A549 (cell line): Measurements from ENCODE around the gene CTLA4. TPM values are rescaled to one million over a fixed set of nuclear protein-coding genes. Genes with fewer than 3 reads are reported as not detected.

Experiments used
- ATAC-seq, 2 experiments: fragments of 200-7000 bp in 1 of 2; fragments of >200 bp in 1 of 2; cut with Nextera tagmentation in 1 of 2; cut with Tn5 transposase in 1 of 2; 3 replicates each; pipeline versions ENCODE4 v1.8.0 to v1.9.1; 2018 to 2020; ENCODE audit warnings: mild to moderate bottlenecking in 1 of 2, moderate library complexity in 1 of 2
- CTCF ChIA-PET: fragments of 300-600 bp; sonication (Branson Sonifier 250); formaldehyde crosslinking; extraction: SDS; loops from one replicate; lab custom pipeline; 2021; ENCODE audit warnings: antibody characterized with exemption, inconsistent platforms; lab: Yijun Ruan, JAX
- POLR2A ChIA-PET: fragments of 350-600 bp; formaldehyde crosslinking; extraction: SDS; loops from one replicate; lab custom pipeline; 2021; ENCODE audit warnings: antibody characterized with exemption, inconsistent platforms; lab: Yijun Ruan, JAX
- DNase-seq, 2 experiments: peaks; one replicate each; pipeline versions ENCODE4 v3.0.0 to v3.0.0-alpha.2; 2011 to 2016; ENCODE audit warnings: low read depth in 1 of 2, low spot score in 1 of 2
- FAIRE-seq: peaks from 2 replicates; lab custom pipeline; 2011; peaks lifted over from hg19 to GRCh38; lab: Jason Lieb, UNC
- H3K27ac ChIP-seq, 2 experiments: fragments of >200 bp; sonication (Bioruptor Twin); formaldehyde crosslinking; 3 replicates each; pipeline ENCODE4 v1.5.1; 2016 to 2017
- H3K4me1 ChIP-seq: fragments of >200 bp; sonication (Bioruptor Twin); formaldehyde crosslinking; 3 replicates; pipeline ENCODE4 v1.6.1; 2016
- H3K4me2 ChIP-seq: fragments of >200 bp; sonication (Bioruptor Twin); formaldehyde crosslinking; 3 replicates; pipeline ENCODE4 v1.6.1; 2016
- H3K4me3 ChIP-seq: fragments of >200 bp; sonication (Bioruptor Twin); formaldehyde crosslinking; 3 replicates; pipeline ENCODE4 v1.5.1; 2016
- H3K9me3 ChIP-seq: fragments of >200 bp; sonication (Bioruptor Twin); formaldehyde crosslinking; 3 replicates; pipeline ENCODE4 v1.6.1; 2016
- BCL3 ChIP-seq: fragments of >200 bp; sonication (Bioruptor Twin); formaldehyde crosslinking; IDR thresholded peaks from 3 replicates; pipeline ENCODE4 v1.6.1; 2016
- CEBPB ChIP-seq, 2 experiments: fragments of >200 bp in 1 of 2; sonication (Bioruptor Twin) in 1 of 2; formaldehyde crosslinking in 1 of 2; IDR thresholded peaks; 2 replicates each; pipeline ENCODE4 v1.6.1; 2012 to 2016
- CHD2 ChIP-seq: fragments of 150-350 bp; IDR thresholded peaks from 2 replicates; pipeline ENCODE4 v1.6.1; 2014; ENCODE audit warnings: low read length; ENCODE audit not compliant: partially characterized antibody
- CHD4 ChIP-seq: fragments of 200-600 bp; sonication (generic); IDR thresholded peaks from 2 replicates; pipeline ENCODE4 v1.6.1; 2016; ENCODE audit warnings: antibody characterized with exemption, mild to moderate bottlenecking, borderline replicate concordance
- CTCF ChIP-seq: fragments of >200 bp; sonication (Bioruptor Twin); formaldehyde crosslinking; IDR thresholded peaks from 3 replicates; pipeline ENCODE4 v1.5.1; 2016
- EHMT2 ChIP-seq: fragments of 200-600 bp; sonication (generic); IDR thresholded peaks from 2 replicates; pipeline ENCODE4 v1.6.1; 2016; ENCODE audit warnings: antibody characterized with exemption, low read depth, mild to moderate bottlenecking, moderate library complexity
- FOXS1 ChIP-seq: fragments of 250-450 bp; sonication (Bioruptor Pico); IDR thresholded peaks from 2 replicates; pipeline ENCODE4 v1.5.0; 2020; ENCODE audit warnings: mild to moderate bottlenecking, moderate library complexity
- GATA3 ChIP-seq: IDR thresholded peaks from 2 replicates; pipeline ENCODE4 v1.6.1; 2012; ENCODE audit warnings: borderline replicate concordance
- HDAC2 ChIP-seq: fragments of 200-600 bp; sonication (generic); IDR thresholded peaks from 2 replicates; pipeline ENCODE4 v1.6.1; 2016
- HES2 ChIP-seq: fragments of >200 bp; sonication (Bioruptor Twin); formaldehyde crosslinking; IDR thresholded peaks from 2 replicates; pipeline ENCODE4 v1.6.1; 2016
- HEYL ChIP-seq: fragments of 250-450 bp; sonication (Bioruptor Pico); IDR thresholded peaks from 2 replicates; pipeline ENCODE4 v1.8.0; 2021; ENCODE audit warnings: mild to moderate bottlenecking, moderate library complexity
- HOXA7 ChIP-seq: fragments of 250-450 bp; sonication (Bioruptor Pico); IDR thresholded peaks from 2 replicates; pipeline ENCODE4 v1.5.0; 2020; ENCODE audit warnings: mild to moderate bottlenecking, moderate library complexity
- HOXB13 ChIP-seq: fragments of 250-450 bp; sonication (Bioruptor Pico); IDR thresholded peaks from 2 replicates; pipeline ENCODE4 v1.5.0; 2020; ENCODE audit warnings: low read depth, mild to moderate bottlenecking, moderate library complexity
- JUN ChIP-seq, 2 experiments: fragments of >200 bp; sonication (Bioruptor Twin); formaldehyde crosslinking; IDR thresholded peaks; 2 replicates in 1 of 2; 3 replicates in 1 of 2; pipeline ENCODE4 v1.6.1; 2016 to 2017
- JUNB ChIP-seq: fragments of >200 bp; sonication (Bioruptor Twin); formaldehyde crosslinking; IDR thresholded peaks from 2 replicates; pipeline ENCODE4 v1.6.1; 2016
- KDM5A ChIP-seq: fragments of 200-600 bp; sonication (generic); IDR thresholded peaks from 2 replicates; pipeline ENCODE4 v1.6.1; 2016; ENCODE audit warnings: antibody characterized with exemption, mild to moderate bottlenecking
- MAFK ChIP-seq: fragments of 450-650 bp; IDR thresholded peaks from 2 replicates; pipeline ENCODE4 v1.6.1; 2014; ENCODE audit not compliant: partially characterized antibody
- MAZ ChIP-seq: fragments of 150-350 bp; IDR thresholded peaks from 2 replicates; pipeline ENCODE4 v1.6.1; 2014; ENCODE audit warnings: antibody characterized with exemption, low read depth, low read length, borderline replicate concordance
- NFE2L2 ChIP-seq: fragments of 150-350 bp; conservative IDR thresholded peaks from 2 replicates; pipeline ENCODE4 v1.6.1; 2014; ENCODE audit warnings: low read length
- NR3C1 ChIP-seq: fragments of >200 bp; sonication (Bioruptor Twin); formaldehyde crosslinking; IDR thresholded peaks from 3 replicates; pipeline ENCODE4 v1.6.1; 2017
- RAD21 ChIP-seq, 2 experiments: fragments of >200 bp in 1 of 2; sonication (Bioruptor Twin) in 1 of 2; formaldehyde crosslinking in 1 of 2; IDR thresholded peaks in 1 of 2; conservative IDR thresholded peaks in 1 of 2; 2 replicates in 1 of 2; 3 replicates in 1 of 2; pipeline ENCODE4 v1.6.1; 2012 to 2018; ENCODE audit warnings: inconsistent platforms in 1 of 2
- RARB ChIP-seq: fragments of 250-450 bp; sonication (Bioruptor Pico); IDR thresholded peaks from 2 replicates; pipeline ENCODE4 v1.8.0; 2021; ENCODE audit warnings: mild to moderate bottlenecking, moderate library complexity
- RCOR1 ChIP-seq: fragments of 150-350 bp; IDR thresholded peaks from 2 replicates; pipeline ENCODE4 v1.6.1; 2014; ENCODE audit warnings: antibody characterized with exemption, low read length, low read depth
- RNF2 ChIP-seq: fragments of 200-600 bp; sonication (generic); IDR thresholded peaks from 2 replicates; pipeline ENCODE4 v1.6.1; 2016; ENCODE audit warnings: low read depth, mild to moderate bottlenecking, antibody characterized with exemption, moderate library complexity, borderline replicate concordance
- SMC3 ChIP-seq: fragments of >200 bp; sonication (Bioruptor Twin); formaldehyde crosslinking; IDR thresholded peaks from 3 replicates; pipeline ENCODE4 v1.6.1; 2018; ENCODE audit warnings: inconsistent platforms
- SREBF2 ChIP-seq: fragments of 450-650 bp; IDR thresholded peaks from 2 replicates; pipeline ENCODE4 v1.6.1; 2014; ENCODE audit warnings: mild to moderate bottlenecking, moderate library complexity
- ZC3H11A ChIP-seq: fragments of 450-650 bp; IDR thresholded peaks from 2 replicates; pipeline ENCODE4 v1.6.1; 2014; ENCODE audit warnings: antibody characterized with exemption, mild to moderate bottlenecking
- ZNF302 ChIP-seq: fragments of 250-450 bp; sonication (Bioruptor Pico); IDR thresholded peaks from 2 replicates; pipeline ENCODE4 v1.9.0; 2021; ENCODE audit warnings: inconsistent platforms, mild to moderate bottlenecking, moderate library complexity
- ZSCAN20 ChIP-seq: fragments of 250-450 bp; sonication (Bioruptor Pico); IDR thresholded peaks from 2 replicates; pipeline ENCODE4 v1.8.0; 2022; ENCODE audit warnings: mild to moderate bottlenecking, moderate library complexity
- WGBS: methylation state at CpG from one replicate; pipeline ENCODE4 v1.1.6; 2017; ENCODE audit errors: missing lambda C conversion rate; 5-methylcytosine and 5-hydroxymethylcytosine counted together
- polyA plus RNA-seq, 4 experiments: library from polyadenylated mRNA; depleted of rRNA in 3 of 4; stranded (reverse); fragments of >200 nt; fragmentation: RNase III in 1 of 4; extraction: RNeasy Plus Mini Kit Qiagen cat#74134 plus additional on column Dnase treatment in 1 of 4; gene quantifications; 2 replicates in 3 of 4; 3 replicates in 1 of 4; pipeline ENCODE4 v1.2.3, GENCODE V29; 2011 to 2017

CTLA4 gene
- polyA plus RNA-seq, 2 of the 4 experiments (the other 2 are of a cell fraction) = not detected

- H3K4me1 ChIP-seq = 0 out of 3 replicates have a peak, but pooled peaks cover 3% of the 10 kb centered on the region
- DNase-seq (peak; percentile 30 to 32), ATAC-seq (peak; percentile 80 to 92; a peak in 5 of 6 replicates), FAIRE-seq (no peak)
- ChIA-PET CTCF (interaction anchor here (0.6 to 3.0 kb wide), 16 partner anchors 9 to 1321 kb away, joined by 3 to 12 read pairs (median 3); no protein-coding TSS in a partner anchor), POLR2A (no interaction called here)
- no peak overlapping the region for H3K4me3 ChIP-seq
- H3K4me2 ChIP-seq = peak overlapping the region; percentile 65
- H3K27ac ChIP-seq = no peak overlapping the region
- 41% methylated on average over 8 of the region's 8 CpGs for WGBS
- TF ChIP-seq RAD21 (conservative IDR thresholded peaks at IDR 0.05 in 1 of 2, IDR thresholded peaks at IDR 0.05 in 1 of 2) = peak; percentile 70 to 75
- TF ChIP-seq SREBF2 = no peak
- TF ChIP-seq ZC3H11A = no peak
- TF ChIP-seq EHMT2 = no peak
- TF ChIP-seq HOXA7 (CRISPR knock-in tag) = no peak
- TF ChIP-seq HDAC2 = no peak
- TF ChIP-seq GATA3 = no peak
- TF ChIP-seq SMC3 = peak; percentile 59
- peak; percentile 70 for TF ChIP-seq CTCF
- no peak for TF ChIP-seq HOXB13 (CRISPR knock-in tag)
- TF ChIP-seq JUN (IDR thresholded peaks at IDR 0.05) = no peak
- no peak for TF ChIP-seq CEBPB (IDR thresholded peaks at IDR 0.05)
- TF ChIP-seq HES2 = no peak
- TF ChIP-seq BCL3 = no peak
- H3K9me3 ChIP-seq = no peaks in the 10 kb centered on the region
Measured at GRCh38 chr2:203909261-203909967, 41.8 kb downstream of the CTLA4 start.

GRCh38 chr2:203909974-203910373, 42.4 kb downstream of the CTLA4 start:
- no peak overlapping the region for H3K27ac ChIP-seq
- no peaks in the 10 kb centered on the region for H3K9me3 ChIP-seq
- H3K4me1 ChIP-seq = 0 out of 3 replicates have a peak, but pooled peaks cover 3% of the 10 kb centered on the region
- peak in 1 of 2 experiments; percentile 46; a peak in 3 of 6 replicates for ATAC-seq
- 36% methylated on average over 5 of the region's 5 CpGs for WGBS
- H3K4me2 ChIP-seq = peak overlapping the region; percentile 65
- TF ChIP-seq NR3C1 (no peak), MAZ (no peak), FOXS1 (CRISPR knock-in tag) (no peak), NFE2L2 (no peak), CHD4 (no peak), KDM5A (no peak), HEYL (no peak), RARB (CRISPR knock-in tag) (no peak), MAFK (no peak), JUNB (no peak), RCOR1 (no peak), ZNF302 (CRISPR knock-in tag) (no peak), ZSCAN20 (CRISPR knock-in tag) (no peak), RNF2 (no peak), JUN (IDR thresholded peaks at IDR 0.05) (no peak), CHD2 (no peak)
- no peak for DNase-seq
- ChIA-PET CTCF (interaction anchor here (0.6 to 3.0 kb wide), 17 partner anchors 9 to 1321 kb away, joined by 3 to 12 read pairs (median 3); no protein-coding TSS in a partner anchor), POLR2A (no interaction called here)
- FAIRE-seq = no peak
- H3K4me3 ChIP-seq = no peak overlapping the region
